Panc1 (cell line): ENCODE measurements around the gene CTSK. TPM values are rescaled to one million over a fixed set of nuclear protein-coding genes. Genes with fewer than 3 reads are reported as not detected.

Experiments
- ATAC-seq: fragments of 200-7000 bp; cut with Tn5 transposase; 2 replicates; pipeline ENCODE4 v1.9.1; 2020; ENCODE audit warnings: mild to moderate bottlenecking, moderate library complexity
- BruUV-seq: library from RNA; stranded (reverse); fragments of 400-500 nt; replicated peaks from 2 replicates; lab custom pipeline; 2021; lab: Mats Ljungman, UMichigan
- CTCF ChIA-PET: fragments of 300-600 bp; sonication (Branson Sonifier 250); formaldehyde crosslinking; loops from one replicate; lab custom pipeline; 2022; ENCODE audit warnings: antibody characterized with exemption; lab: Charles Lee
- POLR2A ChIA-PET: fragments of 300-600 bp; sonication (Branson Sonifier 250); formaldehyde crosslinking; loops from one replicate; lab custom pipeline; 2022; ENCODE audit warnings: antibody characterized with exemption; lab: Charles Lee
- DNase-seq: peaks from one replicate; pipeline ENCODE4 v3.0.0-alpha.2; 2010; ENCODE audit warnings: low read depth, low spot score
- H3K27ac ChIP-seq: 2 replicates; pipeline ENCODE4 v1.5.1; 2011; ENCODE audit warnings: mild to moderate bottlenecking, low read length, inconsistent platforms
- H3K27me3 ChIP-seq: fragments of 200-500 bp; sonication (Bioruptor generic); 2 replicates; pipeline ENCODE4 v1.6.0; 2014; ENCODE audit warnings: low read length, inconsistent platforms; ENCODE audit not compliant: control insufficient read depth, insufficient read depth
- H3K36me3 ChIP-seq: fragments of 200-500 bp; sonication (Bioruptor generic); 2 replicates; pipeline ENCODE4 v1.5.1; 2014; ENCODE audit warnings: inconsistent platforms, mild to moderate bottlenecking, low read length, moderate library complexity; ENCODE audit not compliant: control insufficient read depth, insufficient read depth
- H3K4me1 ChIP-seq: 2 replicates; pipeline ENCODE4 v1.5.1; 2011; ENCODE audit warnings: inconsistent platforms, mild to moderate bottlenecking, low read length, moderate library complexity; ENCODE audit not compliant: control insufficient read depth, insufficient read depth
- H3K4me3 ChIP-seq, 2 experiments: 2 replicates each; pipeline ENCODE4 v1.5.1; 2011 to 2012; ENCODE audit warnings: low read depth in 2 of 2, low read length in 2 of 2, mild to moderate bottlenecking in 2 of 2, inconsistent platforms in 1 of 2, moderate library complexity in 1 of 2
- H3K9me3 ChIP-seq: fragments of 200-500 bp; sonication (Bioruptor generic); 2 replicates; pipeline ENCODE4 v1.5.1; 2014; ENCODE audit warnings: low read depth, mild to moderate bottlenecking, inconsistent platforms, low read length, moderate library complexity; ENCODE audit not compliant: control insufficient read depth, insufficient read depth
- CTCF ChIP-seq: fragments of 450-650 bp; IDR thresholded peaks from 2 replicates; pipeline ENCODE4 v1.5.1; 2017; ENCODE audit warnings: mild to moderate bottlenecking
- POLR2AphosphoS5 ChIP-seq: IDR thresholded peaks from 2 replicates; pipeline ENCODE4 v1.6.1; 2012; ENCODE audit warnings: mild to moderate bottlenecking, low read depth, low read length, moderate library complexity
- SIN3A ChIP-seq: IDR thresholded peaks from 2 replicates; pipeline ENCODE4 v1.6.1; 2012; ENCODE audit warnings: low read depth, mild to moderate bottlenecking, low read length, moderate library complexity, borderline replicate concordance; ENCODE audit not compliant: insufficient read depth
- TCF7L2 ChIP-seq: IDR thresholded peaks from 2 replicates; pipeline ENCODE4 v1.6.1; 2011; ENCODE audit warnings: mild to moderate bottlenecking, low read depth, low read length, inconsistent platforms
- in situ Hi-C: cut with HindIII; loops from 2 replicates; pipeline ENCODE4 v1.10.0; 2016; ENCODE audit warnings: low sequenced_read_pairs, low pct_unique_long_range_greater_than_20kb
- intact Hi-C: fragments of 100-400 bp; cut with micrococcal nuclease; formaldehyde crosslinking; loops from one replicate; pipeline ENCODE4 v1.10.0; 2022; ENCODE audit not compliant: unreplicated experiment
- total RNA-seq: library from RNA; stranded (reverse); gene quantifications from one replicate; pipeline ENCODE4 v1.2.1, GENCODE V29; 2021; ENCODE audit not compliant: unreplicated experiment
- TF ChIP-seq, protein P1 (sequence below), 2 experiments: IDR thresholded peaks; 2 replicates each; pipeline ENCODE4 v1.6.1; 2011 to 2012; ENCODE audit warnings: low read depth in 2 of 2, control low read depth in 1 of 2, low read length in 1 of 2, mild to moderate bottlenecking in 1 of 2, moderate library complexity in 1 of 2; ENCODE audit not compliant: insufficient read depth in 1 of 2

The CTSK gene
- total RNA-seq, 1 experiment from 2014 or later = 4.4 TPM

DNA sequence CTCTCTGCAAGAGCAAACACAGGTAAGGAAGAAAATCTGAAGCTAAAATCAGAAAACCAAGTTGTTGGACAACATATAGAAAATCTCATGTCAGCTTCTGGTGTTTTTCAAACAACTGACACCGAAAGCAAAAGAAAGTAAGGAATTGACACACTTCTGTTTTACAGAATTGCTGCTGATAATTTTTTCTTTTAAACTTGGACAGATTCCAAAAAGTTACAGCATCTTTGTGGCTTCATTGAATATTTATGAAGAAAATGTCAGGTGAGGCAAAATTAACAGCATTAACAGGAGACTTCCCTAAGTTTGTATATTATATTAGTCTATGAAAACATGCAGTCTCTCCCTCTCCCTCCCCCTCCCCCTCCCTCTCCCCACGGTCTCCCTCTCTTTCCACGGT, 27.6 kb downstream of the CTSK start:
- ATAC-seq = no peak
- in situ Hi-C loops (no loop called here), intact Hi-C loops (no loop called here)

DNA sequence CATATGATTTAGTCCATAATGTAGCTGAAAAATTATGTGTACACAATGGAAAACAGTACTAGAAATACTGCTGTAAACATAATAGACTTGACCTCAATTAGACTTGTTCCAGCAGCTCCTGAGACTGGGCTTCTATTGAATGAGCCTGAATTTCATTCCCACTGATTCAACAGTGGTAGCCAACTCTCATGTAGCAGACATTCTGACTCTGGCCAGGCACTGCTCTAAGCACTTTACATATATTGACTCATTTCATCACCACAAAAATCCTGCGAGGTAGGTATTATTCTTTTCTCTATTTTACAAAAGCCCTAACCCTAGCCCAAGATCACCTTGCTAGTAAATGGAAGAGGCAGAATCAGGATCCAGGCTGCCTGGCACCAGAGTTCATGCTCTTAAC, 29.7 kb downstream of the CTSK start:
- DNase-seq = no peak
- TF ChIP-seq TCF7L2 (no peak), SIN3A (no peak), CTCF (no peak), POLR2AphosphoS5 (no peak)
- TF ChIP-seq, protein P1, sequence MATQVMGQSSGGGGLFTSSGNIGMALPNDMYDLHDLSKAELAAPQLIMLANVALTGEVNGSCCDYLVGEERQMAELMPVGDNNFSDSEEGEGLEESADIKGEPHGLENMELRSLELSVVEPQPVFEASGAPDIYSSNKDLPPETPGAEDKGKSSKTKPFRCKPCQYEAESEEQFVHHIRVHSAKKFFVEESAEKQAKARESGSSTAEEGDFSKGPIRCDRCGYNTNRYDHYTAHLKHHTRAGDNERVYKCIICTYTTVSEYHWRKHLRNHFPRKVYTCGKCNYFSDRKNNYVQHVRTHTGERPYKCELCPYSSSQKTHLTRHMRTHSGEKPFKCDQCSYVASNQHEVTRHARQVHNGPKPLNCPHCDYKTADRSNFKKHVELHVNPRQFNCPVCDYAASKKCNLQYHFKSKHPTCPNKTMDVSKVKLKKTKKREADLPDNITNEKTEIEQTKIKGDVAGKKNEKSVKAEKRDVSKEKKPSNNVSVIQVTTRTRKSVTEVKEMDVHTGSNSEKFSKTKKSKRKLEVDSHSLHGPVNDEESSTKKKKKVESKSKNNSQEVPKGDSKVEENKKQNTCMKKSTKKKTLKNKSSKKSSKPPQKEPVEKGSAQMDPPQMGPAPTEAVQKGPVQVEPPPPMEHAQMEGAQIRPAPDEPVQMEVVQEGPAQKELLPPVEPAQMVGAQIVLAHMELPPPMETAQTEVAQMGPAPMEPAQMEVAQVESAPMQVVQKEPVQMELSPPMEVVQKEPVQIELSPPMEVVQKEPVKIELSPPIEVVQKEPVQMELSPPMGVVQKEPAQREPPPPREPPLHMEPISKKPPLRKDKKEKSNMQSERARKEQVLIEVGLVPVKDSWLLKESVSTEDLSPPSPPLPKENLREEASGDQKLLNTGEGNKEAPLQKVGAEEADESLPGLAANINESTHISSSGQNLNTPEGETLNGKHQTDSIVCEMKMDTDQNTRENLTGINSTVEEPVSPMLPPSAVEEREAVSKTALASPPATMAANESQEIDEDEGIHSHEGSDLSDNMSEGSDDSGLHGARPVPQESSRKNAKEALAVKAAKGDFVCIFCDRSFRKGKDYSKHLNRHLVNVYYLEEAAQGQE (IDR thresholded peaks at IDR 0.05; ENCODE audit: insufficient read depth in 1 of 2, low read depth in 2 of 2, low read length in 1 of 2) = no peak
- CTCF ChIA-PET = no interaction called here
- Histone ChIP-seq H3K27ac (no peak overlapping the region), H3K4me1 (no peaks in the 10 kb centered on the region), H3K36me3 (no peaks in the 10 kb centered on the region), H3K27me3 (no peaks in the 10 kb centered on the region), H3K4me3 (no peak overlapping the region), H3K9me3 (no peaks in the 10 kb centered on the region)
- ATAC-seq = no peak
- intact Hi-C loops = no loop called here
- in situ Hi-C loops = no loop called here
- BruUV-seq = no TSS peak
- POLR2A ChIA-PET = no interaction called here

More for the DNA sequence above, 27.6 kb downstream of the CTSK start:
- CTCF ChIA-PET = no interaction called here
- DNase-seq = no peak
- Histone ChIP-seq H3K27ac (no peak overlapping the region), H3K36me3 (no peaks in the 10 kb centered on the region), H3K4me1 (no peaks in the 10 kb centered on the region), H3K4me3 (no peak overlapping the region), H3K27me3 (no peaks in the 10 kb centered on the region), H3K9me3 (no peaks in the 10 kb centered on the region)
- TF ChIP-seq CTCF (no peak), POLR2AphosphoS5 (no peak), SIN3A (no peak), TCF7L2 (no peak)
- TF ChIP-seq, protein P1 (IDR thresholded peaks at IDR 0.05; ENCODE audit: insufficient read depth in 1 of 2, low read depth in 2 of 2, low read length in 1 of 2) = no peak
- no TSS peak for BruUV-seq
- POLR2A ChIA-PET = no interaction called here
